Measurements from ENCODE around the gene MRGPRD.

- TF ChIP-seq EZH2phosphoT487 (IDR thresholded peaks at IDR 0.05; ENCODE audit: low read depth) (no peak), CTCF (IDR thresholded peaks at IDR 0.05; ENCODE audit: low read depth, low read length) (no peak)
These were observed 45.0 kb downstream of the MRGPRD start for GRCh38 chr11:68935516-68936357.
